ENCODE data around the gene LSAMP.

DNA sequence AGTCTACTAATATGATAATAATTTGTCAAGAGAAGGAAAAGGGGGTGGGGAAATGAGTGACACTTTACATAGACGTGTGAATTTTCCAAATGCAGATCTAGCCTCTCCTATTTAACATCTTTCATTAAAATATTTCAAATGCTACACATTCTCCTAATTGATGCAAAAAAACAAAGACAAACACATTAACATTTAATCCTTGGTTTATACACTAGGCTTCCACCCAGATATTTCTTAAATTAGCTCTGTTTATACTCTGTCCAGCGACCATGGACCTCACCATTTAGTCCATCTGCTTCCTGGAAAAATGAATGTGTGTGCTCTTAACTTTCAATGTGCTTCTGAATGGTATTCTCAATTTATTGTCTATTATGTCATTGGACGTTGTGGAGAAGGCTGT, 409.9 kb downstream of the LSAMP start:
- TF ChIP-seq, protein P1, sequence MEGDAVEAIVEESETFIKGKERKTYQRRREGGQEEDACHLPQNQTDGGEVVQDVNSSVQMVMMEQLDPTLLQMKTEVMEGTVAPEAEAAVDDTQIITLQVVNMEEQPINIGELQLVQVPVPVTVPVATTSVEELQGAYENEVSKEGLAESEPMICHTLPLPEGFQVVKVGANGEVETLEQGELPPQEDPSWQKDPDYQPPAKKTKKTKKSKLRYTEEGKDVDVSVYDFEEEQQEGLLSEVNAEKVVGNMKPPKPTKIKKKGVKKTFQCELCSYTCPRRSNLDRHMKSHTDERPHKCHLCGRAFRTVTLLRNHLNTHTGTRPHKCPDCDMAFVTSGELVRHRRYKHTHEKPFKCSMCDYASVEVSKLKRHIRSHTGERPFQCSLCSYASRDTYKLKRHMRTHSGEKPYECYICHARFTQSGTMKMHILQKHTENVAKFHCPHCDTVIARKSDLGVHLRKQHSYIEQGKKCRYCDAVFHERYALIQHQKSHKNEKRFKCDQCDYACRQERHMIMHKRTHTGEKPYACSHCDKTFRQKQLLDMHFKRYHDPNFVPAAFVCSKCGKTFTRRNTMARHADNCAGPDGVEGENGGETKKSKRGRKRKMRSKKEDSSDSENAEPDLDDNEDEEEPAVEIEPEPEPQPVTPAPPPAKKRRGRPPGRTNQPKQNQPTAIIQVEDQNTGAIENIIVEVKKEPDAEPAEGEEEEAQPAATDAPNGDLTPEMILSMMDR (IDR thresholded peaks at IDR 0.05) = no peak
- no peak for TF ChIP-seq POLR2A (IDR thresholded peaks at IDR 0.05)

All from esophagus squamous epithelium (tissue), 4 donors.